ENCODE results near the gene KLHDC7B. TPM values are rescaled to one million over a fixed set of nuclear protein-coding genes. Genes with fewer than 3 reads are reported as not detected.

Gene KLHDC7B
- total and polyA plus RNA-seq, 2 of the 13 experiments (the other 11 are each of a cell fraction or from before 2014, with no cell fraction given): 0.11 TPM; not detected in 1

GRCh38 chr22:50585781-50586180, 40.1 kb downstream of the KLHDC7B start:
- H3K36me3 ChIP-seq (replicated peaks in 1 of 2; ENCODE audit: control insufficient read depth in 1 of 2, insufficient read depth in 2 of 2, low read length in 2 of 2): no peaks in the 10 kb centered on the region
- no peaks in the 10 kb centered on the region for H3K27me3 ChIP-seq (ENCODE audit: control insufficient read depth in 1 of 2, insufficient read depth in 2 of 2, low read length in 2 of 2)
- no peak overlapping the region for H2AFZ ChIP-seq (ENCODE audit: low read length)
- ATAC-seq: no peak
- no peak for DNase-seq (ENCODE audit: low spot score)
- no peaks in the 10 kb centered on the region for H3K9me3 ChIP-seq (ENCODE audit: low read length)
- in situ Hi-C loops (cut with HindIII; ENCODE audit: extremely low pct_ligation_motif_present, low pct_unique_long_range_greater_than_20kb) (no loop called here), intact Hi-C loops (cut with micrococcal nuclease; ENCODE audit: unreplicated experiment) (no loop called here)
- H3K4me3 ChIP-seq (replicated peaks in 1 of 3; ENCODE audit: insufficient read depth in 1 of 3, low read depth in 2 of 3, low read length in 3 of 3): no peak overlapping the region
- peaks cover 32% of the 10 kb centered on the region for H3K4me1 ChIP-seq (ENCODE audit: insufficient read depth, low read length)
- no peaks in the 10 kb centered on the region for H4K20me1 ChIP-seq (ENCODE audit: insufficient read depth, low read length)
- FAIRE-seq: no peak
- BruUV-seq (replicated peaks): no TSS peak
- TF ChIP-seq, protein P1, sequence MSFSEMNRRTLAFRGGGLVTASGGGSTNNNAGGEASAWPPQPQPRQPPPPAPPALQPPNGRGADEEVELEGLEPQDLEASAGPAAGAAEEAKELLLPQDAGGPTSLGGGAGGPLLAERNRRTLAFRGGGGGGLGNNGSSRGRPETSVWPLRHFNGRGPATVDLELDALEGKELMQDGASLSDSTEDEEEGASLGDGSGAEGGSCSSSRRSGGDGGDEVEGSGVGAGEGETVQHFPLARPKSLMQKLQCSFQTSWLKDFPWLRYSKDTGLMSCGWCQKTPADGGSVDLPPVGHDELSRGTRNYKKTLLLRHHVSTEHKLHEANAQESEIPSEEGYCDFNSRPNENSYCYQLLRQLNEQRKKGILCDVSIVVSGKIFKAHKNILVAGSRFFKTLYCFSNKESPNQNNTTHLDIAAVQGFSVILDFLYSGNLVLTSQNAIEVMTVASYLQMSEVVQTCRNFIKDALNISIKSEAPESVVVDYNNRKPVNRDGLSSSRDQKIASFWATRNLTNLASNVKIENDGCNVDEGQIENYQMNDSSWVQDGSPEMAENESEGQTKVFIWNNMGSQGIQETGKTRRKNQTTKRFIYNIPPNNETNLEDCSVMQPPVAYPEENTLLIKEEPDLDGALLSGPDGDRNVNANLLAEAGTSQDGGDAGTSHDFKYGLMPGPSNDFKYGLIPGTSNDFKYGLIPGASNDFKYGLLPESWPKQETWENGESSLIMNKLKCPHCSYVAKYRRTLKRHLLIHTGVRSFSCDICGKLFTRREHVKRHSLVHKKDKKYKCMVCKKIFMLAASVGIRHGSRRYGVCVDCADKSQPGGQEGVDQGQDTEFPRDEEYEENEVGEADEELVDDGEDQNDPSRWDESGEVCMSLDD (CRISPR knock-in tag; IDR thresholded peaks at IDR 0.05; ENCODE audit: borderline replicate concordance): no peak
- TF ChIP-seq ZNF431 (CRISPR knock-in tag; IDR thresholded peaks at IDR 0.05; ENCODE audit: borderline replicate concordance, low read depth) (no peak), ARNT2 (CRISPR knock-in tag; IDR thresholded peaks at IDR 0.05; ENCODE audit: low read depth) (no peak), ZNF775 (CRISPR knock-in tag; IDR thresholded peaks at IDR 0.05; ENCODE audit: borderline replicate concordance) (no peak), SATB2 (CRISPR knock-in tag; IDR thresholded peaks at IDR 0.05) (no peak), REL (CRISPR knock-in tag; conservative IDR thresholded peaks at IDR 0.05) (no peak), PITX1 (CRISPR knock-in tag; IDR thresholded peaks at IDR 0.05) (no peak), ZNF724P (CRISPR knock-in tag; IDR thresholded peaks at IDR 0.05; ENCODE audit: borderline replicate concordance) (no peak), STAG1 (CRISPR knock-in tag; IDR thresholded peaks at IDR 0.05) (no peak), ZSCAN9 (CRISPR knock-in tag; IDR thresholded peaks at IDR 0.05; ENCODE audit: borderline replicate concordance) (no peak), ZEB1 (IDR thresholded peaks at IDR 0.05; ENCODE audit: insufficient replicate concordance, low read depth) (no peak)
- CTCF ChIA-PET (ENCODE audit: low intra/inter-chr PET ratio, low total read pairs): no interaction called here
- POLR2A ChIA-PET: interaction anchor here (1.6 kb wide), 1 partner anchor 17 kb away, joined by 3 read pairs; no protein-coding TSS in a partner anchor
- no peak overlapping the region for H3K9ac ChIP-seq (ENCODE audit: insufficient read depth, low read depth, low read length)
- H3K4me2 ChIP-seq (ENCODE audit: low read depth, low read length): no peak overlapping the region
- WGBS (ENCODE audit: low lambda C conversion rate): 96% methylated on average over 8 of the region's 8 CpGs
- H3K27ac ChIP-seq (ENCODE audit: extremely low read length, insufficient read depth, low read length): no peak overlapping the region
- no peaks in the 10 kb centered on the region for H3K79me2 ChIP-seq (ENCODE audit: insufficient read depth, low read length)
